B cell (primary cell): ENCODE measurements around the gene OR52K1. TPM values are rescaled to one million over a fixed set of nuclear protein-coding genes. Genes with fewer than 3 reads are reported as not detected.

ENCODE experiments used
- ATAC-seq: fragments of 200-7000 bp; cut with Tn5 transposase; one replicate; pipeline ENCODE4 v1.10.0; 2021; ENCODE audit warnings: low read depth, mild to moderate bottlenecking, moderate number of reproducible peaks, moderate library complexity
- CTCF ChIA-PET: fragments of 350-600 bp; sonication (Branson Sonifier 250); formaldehyde crosslinking; loops from one replicate; lab custom pipeline; 2021; ENCODE audit warnings: antibody characterized with exemption, inconsistent platforms; lab: Charles Lee
- POLR2A ChIA-PET: fragments of 350-600 bp; sonication (Branson Sonifier 250); formaldehyde crosslinking; loops from one replicate; lab custom pipeline; 2021; ENCODE audit warnings: antibody characterized with exemption; lab: Charles Lee
- DNase-seq: peaks from one replicate; pipeline ENCODE4 v3.0.0; 2013
- H2AFZ ChIP-seq: 2 replicates; pipeline ENCODE4 v1.6.1; 2012; ENCODE audit warnings: mild to moderate bottlenecking, low read depth, low read length; ENCODE audit not compliant: insufficient read depth, poor library complexity, severe bottlenecking
- H3K27ac ChIP-seq, 2 donors: 1 replicate in 1 of 2; 2 replicates in 1 of 2; pipeline ENCODE4 v1.5.1; 2012 to 2013; ENCODE audit warnings: low read length in 2 of 2, mild to moderate bottlenecking in 2 of 2, moderate library complexity in 1 of 2
- H3K27me3 ChIP-seq, 4 experiments: fragments of 200-600 bp in 1 of 4; sonication (generic) in 1 of 4; replicated peaks in 1 of 4; 1 replicate in 2 of 4; 2 replicates in 2 of 4; pipeline versions ENCODE4 v1.6.1 to v1.7.0; 2013 to 2016; ENCODE audit warnings: low read length in 3 of 4, mild to moderate bottlenecking in 2 of 4, mixed read lengths in 1 of 4, moderate library complexity in 1 of 4; ENCODE audit not compliant: insufficient read depth in 4 of 4, control insufficient read depth in 3 of 4; ENCODE audit errors: control extremely low read depth in 1 of 4
- H3K36me3 ChIP-seq, 2 experiments: replicated peaks in 1 of 2; 1 replicate in 1 of 2; 2 replicates in 1 of 2; pipeline versions ENCODE4 v1.6.1 to v1.7.1; 2013; ENCODE audit warnings: low read length in 1 of 2; ENCODE audit not compliant: insufficient read depth in 2 of 2, control insufficient read depth in 1 of 2; ENCODE audit errors: control extremely low read depth in 1 of 2, extremely low read depth in 1 of 2
- H3K4me1 ChIP-seq, 2 donors: fragments of 200-600 bp in 1 of 2; sonication (generic) in 1 of 2; 1 replicate in 1 of 2; 2 replicates in 1 of 2; pipeline versions ENCODE4 v1.5.1 to v1.6.1; 2013 to 2017; ENCODE audit warnings: low read length in 2 of 2; ENCODE audit not compliant: control insufficient read depth in 2 of 2, insufficient read depth in 2 of 2
- H3K4me2 ChIP-seq: replicated peaks from 2 replicates; pipeline ENCODE3; 2012; ENCODE audit warnings: mild to moderate bottlenecking, low read depth, low read length; ENCODE audit not compliant: poor library complexity, severe bottlenecking
- H3K4me3 ChIP-seq, 5 experiments: fragments of 200-600 bp in 1 of 5; sonication (generic) in 1 of 5; 1 replicate in 3 of 5; 2 replicates in 2 of 5; pipeline versions ENCODE4 v1.5.1 to v1.7.0; 2011 to 2016; ENCODE audit warnings: low read length in 4 of 5, mild to moderate bottlenecking in 4 of 5, low read depth in 2 of 5, control low read depth in 1 of 5, moderate library complexity in 1 of 5; ENCODE audit not compliant: insufficient read depth in 1 of 5; ENCODE audit errors: control extremely low read depth in 1 of 5, extremely low read depth in 1 of 5
- H3K79me2 ChIP-seq: fragments of 200-600 bp; sonication (generic); one replicate; pipeline ENCODE4 v1.6.0; 2016; ENCODE audit warnings: low read length; ENCODE audit not compliant: control insufficient read depth, insufficient read depth
- H3K9ac ChIP-seq: fragments of 200-600 bp; sonication (generic); 2 replicates; pipeline ENCODE4 v1.6.1; 2017; ENCODE audit warnings: mild to moderate bottlenecking, low read length, moderate library complexity
- H3K9me3 ChIP-seq, 3 donors: one replicate each; pipeline versions ENCODE4 v1.6.1 to v1.7.1; 2013; ENCODE audit warnings: low read length in 2 of 3; ENCODE audit not compliant: control insufficient read depth in 2 of 3, insufficient read depth in 1 of 3; ENCODE audit errors: control extremely low read depth in 1 of 3
- H4K20me1 ChIP-seq: 2 replicates; pipeline ENCODE4 v1.6.0; 2012; ENCODE audit warnings: mild to moderate bottlenecking, low read length; ENCODE audit not compliant: insufficient read depth, control insufficient read depth, poor library complexity, severe bottlenecking
- H3K27ac Mint-ChIP-seq: one replicate; pipeline ENCODE4 v1.8.0; 2021; ENCODE audit warnings: mixed read lengths
- H3K27me3 Mint-ChIP-seq: one replicate; pipeline ENCODE4 v1.8.0; 2021; ENCODE audit warnings: mixed read lengths
- H3K4me1 Mint-ChIP-seq: one replicate; pipeline ENCODE4 v1.8.0; 2021; ENCODE audit warnings: mixed read lengths
- H3K4me3 Mint-ChIP-seq: one replicate; pipeline ENCODE4 v1.8.0; 2021; ENCODE audit warnings: mixed read lengths
- H3K9me3 Mint-ChIP-seq: one replicate; pipeline ENCODE4 v1.8.0; 2022; ENCODE audit warnings: mixed read lengths; ENCODE audit not compliant: insufficient read depth
- EZH2 ChIP-seq: IDR thresholded peaks from 2 replicates; pipeline ENCODE4 v1.6.1; 2012; ENCODE audit warnings: borderline replicate concordance, low read depth, mild to moderate bottlenecking, moderate library complexity, low read length; ENCODE audit not compliant: insufficient read depth, poor library complexity, severe bottlenecking
- WGBS: methylation state at CpG from one replicate; pipeline ENCODE4 v1.1.5; 2013; ENCODE audit warnings: missing lambda C conversion rate; ENCODE audit not compliant: insufficient coverage; 5-methylcytosine and 5-hydroxymethylcytosine counted together
- intact Hi-C: fragments of 100-400 bp; cut with micrococcal nuclease; formaldehyde crosslinking; loops from one replicate; pipeline ENCODE4 v1.10.0; 2022
- polyA plus RNA-seq: library from polyadenylated mRNA; depleted of rRNA; stranded (reverse); fragments of >200 nt; gene quantifications from 2 replicates; pipeline ENCODE4 v1.2.3, GENCODE V29; 2012
- total RNA-seq, 2 donors: library from RNA; stranded (reverse); fragments of 120-200 nt in 1 of 2; gene quantifications; 1 replicate in 1 of 2; 2 replicates in 1 of 2; pipeline versions ENCODE4 v1.2.3 to v1.2.4, GENCODE V29; 2013 to 2022
- TF ChIP-seq, protein P1 (sequence below): fragments of 200-600 bp; IDR thresholded peaks from one replicate; pipeline ENCODE4 v1.8.0; 2022; ENCODE audit warnings: antibody characterized with exemption, mild to moderate bottlenecking

OR52K1 gene
- total and polyA plus RNA-seq, 2 donors (not counting 1 experiment from before 2014, with no cell fraction given), result not detected

DNA sequence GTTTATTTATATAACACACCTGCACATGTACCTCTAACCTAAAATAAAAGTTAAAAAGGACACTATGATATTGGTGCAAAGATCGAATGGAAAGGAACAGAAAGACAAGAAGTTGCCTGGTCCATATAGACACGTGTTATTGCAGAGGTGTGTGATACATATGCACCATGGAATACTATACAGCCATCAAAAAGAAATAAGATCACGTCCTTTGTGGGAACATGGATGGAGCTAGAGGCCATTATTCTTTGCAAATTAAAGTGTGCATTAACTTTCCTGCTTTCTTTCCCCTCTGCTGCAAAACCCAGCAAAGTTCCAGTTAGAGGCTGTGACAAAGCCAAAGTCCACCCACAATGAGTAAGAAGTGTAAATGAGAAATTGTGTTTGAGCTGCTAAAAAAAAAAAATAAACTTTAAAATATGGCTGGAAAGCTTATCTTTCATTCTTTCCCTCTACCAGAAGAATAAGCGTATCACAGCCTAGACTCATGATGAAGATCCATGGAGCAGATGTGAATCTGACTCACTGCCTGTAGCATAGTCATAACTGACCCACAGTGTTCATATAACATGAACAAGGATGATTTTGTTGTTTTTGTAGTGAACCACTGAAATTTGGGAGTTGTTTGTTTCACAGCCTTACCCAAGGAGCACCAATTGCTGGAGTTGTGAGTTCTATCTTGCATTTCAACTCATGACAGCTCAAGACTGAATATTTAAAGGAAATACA lies 9.6 kb downstream of the OR52K1 start:
- ChIA-PET CTCF (interaction anchor here (1.1 to 5.9 kb wide), 6 partner anchors 13 to 313 kb away, joined by 3 to 87 read pairs (median 5); partner anchors contain the start of gene TRIM21), POLR2A (no interaction called here)
- Mint-ChIP-seq H3K9me3 (peaks cover 6% of the 10 kb centered on the region), H3K4me1 (peaks cover 8% of the 10 kb centered on the region), H3K27ac (no peak overlapping the region), H3K4me3 (no peak overlapping the region), H3K27me3 (peaks cover 48% of the 10 kb centered on the region)
- no peak overlapping the region for H2AFZ ChIP-seq
- H3K79me2 ChIP-seq, result no peaks in the 10 kb centered on the region
- intact Hi-C loops, result no loop called here
- no peaks in the 10 kb centered on the region for H3K36me3 ChIP-seq
- TF ChIP-seq, protein P1, sequence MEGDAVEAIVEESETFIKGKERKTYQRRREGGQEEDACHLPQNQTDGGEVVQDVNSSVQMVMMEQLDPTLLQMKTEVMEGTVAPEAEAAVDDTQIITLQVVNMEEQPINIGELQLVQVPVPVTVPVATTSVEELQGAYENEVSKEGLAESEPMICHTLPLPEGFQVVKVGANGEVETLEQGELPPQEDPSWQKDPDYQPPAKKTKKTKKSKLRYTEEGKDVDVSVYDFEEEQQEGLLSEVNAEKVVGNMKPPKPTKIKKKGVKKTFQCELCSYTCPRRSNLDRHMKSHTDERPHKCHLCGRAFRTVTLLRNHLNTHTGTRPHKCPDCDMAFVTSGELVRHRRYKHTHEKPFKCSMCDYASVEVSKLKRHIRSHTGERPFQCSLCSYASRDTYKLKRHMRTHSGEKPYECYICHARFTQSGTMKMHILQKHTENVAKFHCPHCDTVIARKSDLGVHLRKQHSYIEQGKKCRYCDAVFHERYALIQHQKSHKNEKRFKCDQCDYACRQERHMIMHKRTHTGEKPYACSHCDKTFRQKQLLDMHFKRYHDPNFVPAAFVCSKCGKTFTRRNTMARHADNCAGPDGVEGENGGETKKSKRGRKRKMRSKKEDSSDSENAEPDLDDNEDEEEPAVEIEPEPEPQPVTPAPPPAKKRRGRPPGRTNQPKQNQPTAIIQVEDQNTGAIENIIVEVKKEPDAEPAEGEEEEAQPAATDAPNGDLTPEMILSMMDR, result no peak
- TF ChIP-seq EZH2, result no peak
- no CpG with 5 or more reads among the region's 4 CpGs for WGBS
- no peaks in the 10 kb centered on the region for H4K20me1 ChIP-seq
- H3K9me3 ChIP-seq, result peaks cover 0 to 4% (median 1%) of the 10 kb centered on the region in 3 donors
- ATAC-seq, result no peak
- DNase-seq, result no peak
- H3K4me2 ChIP-seq, result no peak overlapping the region
- no peak overlapping the region for H3K9ac ChIP-seq
- H3K4me1 ChIP-seq, result peaks cover 0 to 3% of the 10 kb centered on the region in 2 donors
- H3K4me3 ChIP-seq, result no peak overlapping the region
- peaks cover 0 to 4% (median 2%) of the 10 kb centered on the region in 4 experiments for H3K27me3 ChIP-seq
- H3K27ac ChIP-seq, result no peak overlapping the region

- Histone ChIP-seq H3K79me2 (no peaks in the 10 kb centered on the region), H3K4me3 (no peak overlapping the region), H3K4me2 (no peak overlapping the region), H3K36me3 (no peaks in the 10 kb centered on the region), H3K4me1 (peaks cover 0 to 3% of the 10 kb centered on the region in 2 donors), H3K9ac (no peak overlapping the region), H2AFZ (peak overlapping the region; percentile 54), H4K20me1 (no peaks in the 10 kb centered on the region), H3K27ac (no peak overlapping the region), H3K9me3 (peaks cover 0 to 4% (median 1%) of the 10 kb centered on the region in 3 donors), H3K27me3 (peaks cover 0 to 4% (median 0%) of the 10 kb centered on the region in 4 experiments)
- Mint-ChIP-seq H3K4me1 (peaks cover 8% of the 10 kb centered on the region), H3K27me3 (peaks cover 50% of the 10 kb centered on the region), H3K4me3 (no peak overlapping the region), H3K27ac (no peak overlapping the region), H3K9me3 (peaks cover 6% of the 10 kb centered on the region)
- WGBS, result 57% methylated on average over 3 of the region's 5 CpGs
- no peak for ATAC-seq
- ChIA-PET CTCF (interaction anchor here (0.6 to 5.9 kb wide), 10 partner anchors 10 to 311 kb away, joined by 3 to 87 read pairs (median 6); no protein-coding TSS in a partner anchor), POLR2A (no interaction called here)
- intact Hi-C loops, result loop anchor here (1.0 kb wide), 1 partner anchor 306 kb away; no protein-coding TSS in a partner anchor
- DNase-seq, result no peak
- TF ChIP-seq, protein P1, result peak; percentile 24
- no peak for TF ChIP-seq EZH2
These were observed 11.0 kb downstream of the OR52K1 start for GRCh38 chr11:4493480-4493818.
